GM19455 (cell line): ENCODE results near the gene EME2.
"Not testable (repeated sequence)": the region's sequence is repeated elsewhere in the genome, so short reads cannot be mapped to it uniquely, and the experiment has no call there.

Source experiments
- ATAC-seq: cut with Tn5 transposase; IDR thresholded peaks from one replicate; pipeline ENCODE4 v1.9.1; 2021; ENCODE audit not compliant: unreplicated experiment

EME2 gene

DNA sequence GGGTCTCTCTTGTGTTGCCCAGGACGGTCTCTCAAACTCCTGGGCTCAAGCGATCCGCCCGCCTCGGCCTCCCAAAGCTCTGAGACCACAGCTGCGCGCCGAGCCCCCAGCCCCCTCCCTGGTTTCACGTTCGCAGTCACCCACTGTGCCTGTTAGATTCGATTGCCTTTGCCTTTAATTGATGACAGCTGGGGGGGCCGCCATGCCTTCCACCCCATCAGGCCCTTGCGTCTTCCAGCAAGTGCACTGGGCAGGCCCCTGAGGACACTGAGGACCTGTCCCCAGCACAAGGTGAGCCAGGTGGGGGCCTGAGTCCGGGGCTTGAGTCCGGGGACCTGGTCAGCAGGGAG is 17.6 kb downstream of the EME2 start:
- ATAC-seq: no peak

GRCh38 chr16:1790611-1791255 is 18.1 kb downstream of the EME2 start:
- ATAC-seq: no peak

DNA sequence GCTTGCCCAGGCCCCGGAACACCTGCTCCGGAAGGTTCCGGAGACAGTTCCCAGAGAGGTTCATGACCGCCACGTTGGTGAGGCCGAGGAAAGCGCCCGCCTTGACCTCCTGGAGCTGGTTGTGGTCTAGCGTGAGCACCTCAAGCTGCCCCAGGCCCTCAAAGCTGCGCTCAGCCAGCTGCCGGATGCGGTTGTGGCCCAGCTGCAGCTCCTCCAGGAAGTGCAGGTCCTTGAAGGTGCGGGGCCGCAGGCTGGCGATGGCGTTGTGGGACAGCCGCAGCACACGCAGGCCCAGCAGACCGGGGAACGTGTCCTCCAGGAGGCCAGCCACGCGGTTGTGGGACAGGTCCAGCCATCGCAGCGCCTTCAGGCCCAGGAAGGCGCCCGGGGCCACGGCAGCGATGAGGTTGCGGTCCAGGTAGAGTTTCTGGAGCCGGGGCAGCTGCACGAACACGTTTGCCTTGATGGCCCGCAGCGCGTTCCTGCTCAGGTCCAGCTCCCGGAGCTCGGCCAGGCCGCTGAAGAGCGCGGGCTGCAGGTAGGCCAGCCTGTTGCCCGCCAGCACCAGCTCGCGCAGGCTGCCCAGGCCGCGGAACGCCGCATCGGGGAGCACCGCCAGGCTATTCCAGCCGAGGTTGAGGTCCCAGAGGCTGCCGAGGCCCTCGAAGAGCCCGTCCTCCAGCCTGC is 18.8 kb downstream of the EME2 start:
- ATAC-seq: no peak

- ATAC-seq: no peak
These were observed 19.6 kb downstream of the EME2 start for GRCh38 chr16:1791943-1792812.

- ATAC-seq: no peak
These were observed 20.4 kb downstream of the EME2 start for GRCh38 chr16:1792836-1793577.

GRCh38 chr16:1793578-1794220 is 21.1 kb downstream of the EME2 start, which contains the start of gene IGFALS:
Gene IGFALS (minus strand): TSS chr16:1793705. CDS start chr16:1793652, 53 bp downstream.
- no peak for ATAC-seq

DNA sequence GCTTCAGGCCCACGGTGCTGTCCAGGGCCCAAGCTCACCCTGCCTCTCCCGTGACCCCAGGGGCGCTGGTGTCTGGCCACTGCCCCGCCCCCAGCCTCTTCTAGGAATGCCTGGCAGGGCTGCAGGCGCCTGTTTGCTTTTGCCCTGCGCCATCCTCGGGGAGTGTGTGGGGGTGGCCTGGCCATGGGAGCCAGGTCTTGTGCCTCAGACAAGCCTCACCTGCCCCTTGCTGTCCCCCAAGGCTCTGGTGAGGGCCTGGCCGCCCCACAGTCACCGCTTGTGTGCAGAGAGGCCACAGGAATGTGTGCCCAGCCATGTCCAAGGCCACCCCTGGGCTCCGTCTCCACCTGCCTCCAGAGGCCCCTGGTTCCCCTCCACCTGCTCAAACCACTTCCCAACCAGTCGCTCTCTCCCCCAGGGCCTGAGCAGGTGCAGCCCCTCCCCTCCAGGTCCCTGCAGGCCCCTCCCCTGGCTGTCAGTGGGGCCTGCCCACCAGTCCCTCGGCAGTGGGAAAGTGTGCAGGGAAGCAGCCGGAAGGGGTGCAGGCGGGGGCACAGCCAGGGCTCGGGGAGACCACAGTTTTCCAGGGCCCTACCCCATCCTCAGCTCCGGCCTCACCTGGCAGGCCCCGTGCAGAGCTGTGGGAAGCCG is 21.7 kb downstream of the EME2 start:
- ATAC-seq: no peak

DNA sequence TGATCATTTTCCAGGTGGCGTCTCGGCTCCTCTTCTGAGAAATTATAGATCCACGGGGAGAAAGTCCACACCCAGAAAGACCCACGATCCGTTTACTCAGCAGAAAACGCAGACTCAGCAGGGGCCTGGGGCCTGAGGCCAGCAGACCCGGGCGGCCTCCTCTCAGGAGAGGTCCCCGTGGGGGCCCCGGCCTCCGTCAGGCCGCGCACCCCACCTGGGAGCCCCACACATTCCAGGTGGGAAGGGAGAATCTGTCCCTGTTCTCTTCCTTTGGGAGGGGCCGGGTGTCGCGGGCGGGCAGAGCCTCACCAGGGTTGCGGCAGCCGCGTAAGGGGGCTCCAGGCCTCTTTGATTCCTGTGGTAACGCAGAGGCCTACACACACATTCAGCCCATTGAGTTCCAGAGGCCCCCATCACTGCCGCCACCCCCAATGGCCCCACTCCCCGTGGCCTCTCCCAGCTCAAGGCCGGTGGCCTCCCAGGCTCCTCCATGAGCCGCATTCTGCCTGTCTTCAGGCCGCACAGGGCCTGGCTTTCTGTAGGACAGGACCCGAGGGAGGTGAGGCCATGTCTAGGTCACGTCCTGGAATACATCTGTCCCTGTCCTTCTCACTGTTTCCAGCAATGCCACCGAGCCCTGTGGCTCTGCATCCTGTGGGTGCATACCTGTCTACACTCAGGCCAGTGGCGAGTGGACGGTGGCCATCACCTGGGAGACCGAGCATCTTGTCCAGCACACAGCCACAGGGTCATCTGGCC is 22.5 kb downstream of the EME2 start:
- no peak for ATAC-seq

DNA sequence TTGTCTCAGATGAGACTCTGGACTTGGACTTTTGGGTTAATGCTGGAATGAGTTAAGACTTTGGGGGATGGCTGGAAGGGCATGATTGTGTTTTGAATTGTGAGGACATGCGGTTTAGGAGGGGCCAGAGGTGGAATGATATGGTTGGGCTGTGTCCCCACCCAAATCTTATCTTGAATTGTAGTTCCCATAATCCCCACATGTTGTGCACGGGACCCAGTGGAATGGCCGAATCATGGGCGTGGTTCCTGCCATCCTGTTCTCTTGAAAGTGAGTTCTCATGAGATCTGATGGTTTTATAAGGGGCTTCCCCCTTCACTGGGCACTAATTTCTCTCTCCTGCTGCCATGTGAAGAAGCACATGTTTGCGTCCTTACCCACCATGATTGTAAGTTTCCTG is 26.7 kb downstream of the EME2 start:
- ATAC-seq: not testable (repeated sequence)

GRCh38 chr16:1800701-1801100 is 28.1 kb downstream of the EME2 start:
- no peak for ATAC-seq

GRCh38 chr16:1807626-1808025 is 35.0 kb downstream of the EME2 start:
- no peak for ATAC-seq

- no peak for ATAC-seq
These were observed 36.1 kb downstream of the EME2 start for GRCh38 chr16:1808691-1809090.

DNA sequence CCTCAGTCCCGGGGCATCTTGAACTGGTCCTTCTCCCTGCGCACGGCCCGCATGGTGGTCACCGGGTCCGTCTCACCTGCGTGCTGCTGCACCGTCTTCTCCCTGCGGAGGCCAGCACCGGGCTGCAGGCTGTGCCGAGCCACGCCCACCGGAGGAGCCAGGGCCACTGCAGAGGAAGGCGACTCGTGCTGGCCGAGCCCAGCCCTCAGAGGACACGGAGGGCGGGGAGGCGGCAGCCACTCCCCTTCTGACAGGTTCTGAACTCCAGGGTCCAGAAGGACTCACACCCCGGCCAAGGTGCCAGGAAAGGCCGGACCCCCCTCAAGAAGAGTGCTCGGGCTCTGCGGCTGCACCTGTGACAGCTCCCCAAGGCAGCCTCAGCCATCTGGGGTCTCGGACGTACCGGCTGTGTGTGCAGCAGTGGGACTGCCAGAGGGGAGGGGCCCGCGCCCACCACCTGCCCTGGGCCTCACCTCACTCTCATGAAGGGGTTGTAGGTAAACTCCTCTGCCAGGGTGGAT is 36.7 kb downstream of the EME2 start:
- no peak for ATAC-seq

DNA sequence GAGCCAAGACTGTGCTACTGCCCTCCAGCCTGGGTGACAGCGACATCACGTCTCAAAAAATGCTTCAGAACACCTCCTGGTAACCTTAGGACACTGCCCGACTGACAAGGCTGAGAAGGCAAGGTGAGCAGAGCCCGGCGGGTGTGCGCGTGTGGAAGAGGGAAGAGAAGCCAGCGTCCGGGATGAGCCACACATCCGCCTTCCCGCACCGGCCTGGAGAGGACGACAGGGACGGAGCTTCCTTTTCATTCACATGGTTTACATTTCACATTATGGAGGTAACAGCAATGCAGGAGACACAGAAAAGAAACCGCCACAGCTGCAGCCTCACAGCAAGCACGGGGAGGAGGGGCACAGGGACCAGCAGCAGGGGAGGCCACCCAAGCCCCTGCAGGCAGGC is 37.5 kb downstream of the EME2 start:
- ATAC-seq: no peak

DNA sequence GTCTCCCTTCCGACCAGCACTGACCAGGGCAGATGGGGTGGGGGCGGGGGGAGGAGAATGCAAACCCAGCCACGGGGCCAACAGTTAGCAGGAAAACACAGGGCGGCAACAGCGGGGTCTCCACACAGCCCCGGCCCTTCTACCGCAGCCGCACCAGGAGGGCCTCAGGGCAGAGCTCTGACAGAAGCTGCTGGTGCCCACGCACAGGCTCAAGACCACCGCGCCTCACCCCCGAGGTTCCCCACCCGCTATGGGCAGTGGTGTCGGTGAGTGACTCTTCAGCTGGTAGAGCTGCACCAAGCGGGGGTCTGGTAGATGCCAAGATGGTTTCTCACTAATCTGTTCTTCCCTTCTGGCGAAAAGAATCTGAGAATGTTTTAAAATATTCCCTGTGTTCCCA is 37.9 kb downstream of the EME2 start:
- ATAC-seq: no peak

- no peak for ATAC-seq
These were observed 40.1 kb downstream of the EME2 start for GRCh38 chr16:1812732-1813163.

DNA sequence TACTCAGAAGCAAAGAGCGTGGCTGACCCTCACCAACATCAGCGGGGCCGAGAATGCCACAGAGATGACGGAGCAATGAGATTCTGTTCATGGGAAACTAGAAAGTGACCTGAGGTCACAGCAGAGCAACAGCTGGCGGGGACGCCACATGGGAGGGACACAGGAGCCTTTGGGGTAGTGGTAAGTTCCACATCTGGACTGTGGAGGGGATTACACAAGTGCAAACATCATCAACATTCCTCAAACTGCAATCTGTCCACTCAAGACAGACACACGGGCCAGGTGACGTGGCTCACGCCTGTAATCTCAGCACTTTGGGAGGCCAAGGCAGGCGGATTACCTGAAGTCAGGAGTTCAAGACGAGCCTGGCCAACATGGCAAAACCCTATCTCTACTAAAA is 42.9 kb downstream of the EME2 start:
- no peak for ATAC-seq

DNA sequence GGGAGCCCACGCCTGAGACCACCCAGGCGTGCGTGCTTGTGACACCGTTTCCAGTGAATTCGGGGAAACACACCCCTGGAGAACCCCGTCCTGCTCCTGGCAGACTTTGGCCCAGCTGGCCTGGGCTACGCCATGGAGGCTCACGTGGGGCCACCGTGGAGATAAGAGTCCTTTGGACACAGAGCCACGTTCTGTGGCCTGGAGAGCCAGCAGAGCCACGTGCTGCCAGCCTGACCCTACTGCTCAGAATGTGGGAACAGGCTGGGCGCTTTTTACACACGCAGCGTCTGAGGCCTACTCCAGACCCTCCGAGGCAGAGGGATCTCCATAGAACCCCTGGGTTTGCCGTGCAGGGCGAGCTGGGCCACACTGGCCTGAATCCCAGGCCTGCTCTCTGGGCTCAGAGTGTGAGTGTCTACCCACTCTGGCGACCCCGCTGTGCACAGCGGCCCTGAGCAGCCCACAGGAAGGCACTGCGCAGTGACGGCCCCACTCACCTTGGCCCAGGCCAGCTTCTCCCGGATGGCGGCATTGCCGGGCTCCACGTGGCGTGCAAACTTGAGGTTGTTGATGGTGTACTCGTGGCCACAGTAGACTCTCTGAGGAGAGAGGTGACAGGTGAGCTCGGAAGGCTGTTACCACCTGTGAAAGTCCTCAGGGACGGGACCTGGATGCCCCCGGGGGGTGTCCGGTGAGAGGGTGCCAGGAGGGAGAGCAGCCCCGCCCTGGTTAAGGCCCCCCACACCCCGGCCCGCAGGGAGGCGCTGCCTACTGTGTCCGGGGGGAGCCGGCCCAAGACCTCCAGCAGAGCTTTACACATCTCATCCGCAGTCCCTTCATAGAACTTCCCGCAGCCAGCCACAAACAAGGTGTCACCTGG is 44.0 kb downstream of the EME2 start:
- no peak for ATAC-seq
